HG02970 (cell line): Measurements from ENCODE around the gene DUSP7.
"Not testable (repeated sequence)": the region's sequence is repeated elsewhere in the genome, so short reads cannot be mapped to it uniquely, and the experiment has no call there.

Experiments
- ATAC-seq: cut with Tn5 transposase; IDR thresholded peaks from one replicate; pipeline ENCODE4 v1.9.1; 2021; ENCODE audit warnings: mild to moderate bottlenecking, moderate library complexity, moderate number of reproducible peaks; ENCODE audit not compliant: unreplicated experiment, low FRiP score

DUSP7 gene

DNA sequence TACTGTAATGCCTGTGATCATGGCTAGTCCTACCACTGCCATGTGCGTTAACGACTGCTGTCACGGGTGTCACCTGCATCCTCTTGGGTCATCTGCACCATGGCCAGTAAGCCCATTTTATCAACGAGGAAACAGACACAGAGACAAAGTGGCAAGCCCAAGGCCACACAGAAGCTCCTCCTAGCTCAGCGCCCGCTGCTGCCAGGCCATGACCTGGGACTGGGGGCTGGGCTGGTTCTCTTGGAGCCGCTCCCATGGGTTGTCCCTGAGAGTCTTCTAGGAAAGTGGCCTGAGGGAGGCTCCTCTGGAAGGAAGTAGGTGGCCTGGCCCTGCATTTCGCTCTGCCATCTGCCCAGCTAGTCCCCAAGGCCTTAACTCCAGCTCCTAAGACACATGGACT is 4.9 kb downstream of the DUSP7 start:
- ATAC-seq, result no peak

- no peak for ATAC-seq
These were observed 5.8 kb downstream of the DUSP7 start for GRCh38 chr3:52050571-52050970.

DNA sequence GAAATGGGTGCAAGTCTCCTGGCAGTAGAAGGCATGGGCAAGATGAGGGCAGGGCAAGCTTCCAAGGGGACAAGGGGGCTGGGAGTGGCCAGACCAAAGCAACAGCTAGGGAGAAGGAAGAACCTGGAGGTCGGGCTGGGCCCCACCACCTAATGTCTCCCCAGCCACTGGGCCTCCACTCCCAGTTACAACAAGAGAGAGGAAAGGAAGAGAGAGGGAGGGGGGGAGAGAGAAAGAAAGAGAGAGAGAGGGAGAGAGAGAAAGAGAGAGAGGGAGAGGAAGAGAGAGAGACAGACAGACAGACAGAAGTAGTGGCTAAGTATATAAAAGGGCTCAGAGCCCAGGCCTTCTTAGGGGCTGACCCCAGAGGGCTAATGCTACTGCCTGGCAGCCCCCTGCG is 6.9 kb downstream of the DUSP7 start:
- ATAC-seq, result no peak

GRCh38 chr3:52047295-52047960 is 8.9 kb downstream of the DUSP7 start:
- ATAC-seq, result no peak

DNA sequence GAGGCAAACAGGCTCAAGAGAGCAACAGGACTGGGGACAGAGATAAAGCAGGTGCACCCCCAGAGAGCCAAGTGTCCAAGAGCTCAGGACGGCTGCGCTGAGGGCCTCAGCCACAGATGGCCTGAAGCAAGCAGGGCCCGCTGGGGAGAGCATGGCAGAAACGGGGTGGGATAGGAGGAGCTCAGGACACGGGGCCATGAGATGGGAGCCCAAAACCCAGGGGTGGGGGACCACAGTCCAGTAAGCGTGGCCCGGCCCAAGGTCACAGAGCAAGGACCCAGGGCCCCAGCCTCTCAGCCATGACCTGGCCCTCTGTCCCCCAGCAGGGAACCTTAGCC is 9.5 kb downstream of the DUSP7 start:
- no peak for ATAC-seq

GRCh38 chr3:52046186-52046901 is 10.0 kb downstream of the DUSP7 start:
- no peak for ATAC-seq

GRCh38 chr3:52044869-52045619 is 11.3 kb downstream of the DUSP7 start:
- no peak for ATAC-seq

DNA sequence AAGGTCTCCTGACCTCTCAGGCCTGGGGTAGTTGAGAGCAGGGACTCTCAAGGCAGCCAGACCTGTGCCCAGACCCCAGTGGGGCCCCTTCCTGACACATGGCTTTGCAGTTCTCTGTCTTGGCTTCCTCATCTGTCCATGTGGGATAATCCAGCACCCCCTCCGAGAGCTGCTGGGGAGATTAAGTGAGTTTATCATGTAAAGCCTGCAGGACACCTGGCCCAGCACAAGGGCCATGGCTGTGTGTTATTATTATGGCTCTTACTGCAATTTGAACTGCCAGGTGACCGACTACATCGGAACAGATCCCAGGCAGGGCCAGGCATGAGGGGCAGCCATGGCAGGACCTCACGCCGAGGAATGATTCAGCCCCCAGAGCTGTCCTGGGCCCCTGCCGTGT is 12.6 kb downstream of the DUSP7 start:
- ATAC-seq, result no peak

GRCh38 chr3:52043039-52043438 is 13.3 kb downstream of the DUSP7 start:
- not testable (repeated sequence) for ATAC-seq

DNA sequence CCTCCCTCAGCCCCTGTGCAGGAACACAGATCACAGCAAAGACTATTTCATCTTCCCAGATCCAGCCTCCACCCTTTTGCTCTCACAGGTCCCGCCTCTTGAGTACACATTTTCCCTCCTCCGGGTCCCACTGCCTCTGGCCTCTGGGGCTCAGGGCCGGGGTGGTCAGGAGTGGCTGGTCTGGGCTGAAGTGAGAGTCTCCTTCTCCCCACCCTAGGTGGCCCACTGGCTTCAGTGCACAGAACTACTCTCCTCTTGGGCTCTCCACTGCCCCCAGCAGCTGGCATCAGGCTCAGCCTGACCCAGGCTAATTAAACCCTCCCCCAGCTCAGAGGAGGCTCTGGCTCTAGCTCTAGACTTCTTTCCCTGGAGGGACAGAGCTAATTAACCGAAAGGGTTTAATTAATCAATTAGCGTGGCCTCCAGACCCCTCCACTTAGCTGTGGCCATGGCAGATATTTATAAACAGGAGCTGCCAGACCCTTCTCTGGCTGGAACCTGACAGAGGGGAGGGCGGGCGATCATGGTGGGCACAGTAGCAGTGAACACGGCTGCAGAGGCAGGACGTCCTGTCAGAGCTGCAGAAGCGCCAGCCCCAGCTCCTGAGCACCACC is 15.1 kb downstream of the DUSP7 start:
- no peak for ATAC-seq

DNA sequence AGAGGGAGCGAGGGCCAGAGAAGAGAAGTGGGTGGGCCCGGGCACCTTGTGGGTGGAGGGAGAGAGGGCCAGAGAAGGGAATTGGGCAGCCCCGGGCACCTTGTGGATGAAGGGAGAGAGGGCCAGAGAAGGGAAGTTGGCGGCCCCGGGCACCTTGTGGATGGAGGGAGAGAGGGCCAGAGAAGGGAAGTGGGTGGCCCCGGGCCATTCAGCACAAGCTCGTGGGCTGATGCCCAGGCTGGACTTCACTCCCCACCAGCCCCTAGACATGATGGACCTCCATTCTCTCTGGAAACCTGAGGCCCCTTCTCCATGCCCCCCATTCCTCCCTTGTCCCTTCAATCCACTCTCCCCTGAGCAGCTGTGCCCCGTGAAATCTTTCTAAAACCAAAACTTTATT is 15.8 kb downstream of the DUSP7 start:
- no peak for ATAC-seq

- no peak for ATAC-seq
These were observed 16.5 kb downstream of the DUSP7 start for GRCh38 chr3:52039846-52040245.

DNA sequence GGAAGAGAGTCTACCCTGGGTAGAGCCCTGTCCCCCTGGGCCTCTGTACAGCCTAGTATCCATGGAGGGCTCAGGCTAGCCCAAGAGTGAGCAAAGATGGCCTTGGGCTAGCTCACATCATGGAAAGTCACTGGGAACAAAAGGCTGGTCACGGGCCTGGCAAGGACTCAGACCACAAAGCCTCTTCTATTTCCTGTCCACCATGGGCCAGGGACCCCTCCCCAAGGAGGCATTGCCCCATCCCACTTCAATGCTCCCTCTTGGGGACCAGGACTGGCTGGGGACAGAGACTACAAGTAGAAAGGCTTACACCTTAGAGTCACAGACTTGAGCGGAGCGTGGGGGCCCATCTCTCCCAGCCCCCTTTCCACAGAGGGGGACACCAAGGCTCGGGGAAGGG is 16.9 kb downstream of the DUSP7 start:
- ATAC-seq, result no peak

GRCh38 chr3:52038227-52038626 is 18.1 kb downstream of the DUSP7 start:
- ATAC-seq, result no peak

DNA sequence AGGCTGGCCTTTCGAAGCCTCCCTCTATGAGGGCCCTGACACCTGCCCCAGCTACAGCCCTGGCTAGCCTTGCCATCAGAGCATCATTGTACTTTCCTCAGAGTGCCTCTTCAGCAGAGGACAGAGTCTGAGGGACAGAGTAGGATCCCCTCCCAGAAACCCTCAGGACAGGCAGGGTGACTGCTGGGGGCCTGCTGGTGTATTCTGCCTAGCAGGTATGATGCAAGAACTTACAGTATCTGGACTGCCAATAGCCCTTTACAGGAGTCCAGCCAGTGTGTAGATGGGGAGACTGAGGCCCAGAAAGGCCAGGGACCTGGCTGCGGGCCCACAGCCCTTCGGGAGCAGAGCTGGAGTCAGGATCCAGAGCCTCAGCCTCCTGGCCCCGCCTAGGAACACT is 19.1 kb downstream of the DUSP7 start:
- ATAC-seq, result no peak

DNA sequence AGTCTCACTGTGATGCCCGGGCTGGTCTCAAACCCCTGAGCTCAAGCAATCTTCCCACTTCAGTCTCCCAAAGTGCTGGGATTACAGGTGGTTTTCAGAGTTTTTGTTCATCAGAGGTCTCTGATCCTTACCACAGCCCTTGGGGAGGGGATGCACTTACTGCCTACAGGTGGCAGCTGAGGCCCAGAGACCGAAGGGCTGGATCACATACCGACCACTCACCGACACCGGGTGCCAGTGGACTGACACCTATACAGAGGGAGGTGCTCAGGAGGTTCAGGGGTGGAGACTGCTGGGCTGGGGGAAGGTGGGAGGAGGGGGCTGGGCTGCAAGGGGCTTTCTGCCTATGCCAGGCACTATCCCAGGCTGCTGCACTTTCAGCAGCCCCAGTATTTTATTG is 19.5 kb downstream of the DUSP7 start:
- ATAC-seq, result no peak

GRCh38 chr3:52036222-52036694 is 20.1 kb downstream of the DUSP7 start:
- no peak for ATAC-seq

DNA sequence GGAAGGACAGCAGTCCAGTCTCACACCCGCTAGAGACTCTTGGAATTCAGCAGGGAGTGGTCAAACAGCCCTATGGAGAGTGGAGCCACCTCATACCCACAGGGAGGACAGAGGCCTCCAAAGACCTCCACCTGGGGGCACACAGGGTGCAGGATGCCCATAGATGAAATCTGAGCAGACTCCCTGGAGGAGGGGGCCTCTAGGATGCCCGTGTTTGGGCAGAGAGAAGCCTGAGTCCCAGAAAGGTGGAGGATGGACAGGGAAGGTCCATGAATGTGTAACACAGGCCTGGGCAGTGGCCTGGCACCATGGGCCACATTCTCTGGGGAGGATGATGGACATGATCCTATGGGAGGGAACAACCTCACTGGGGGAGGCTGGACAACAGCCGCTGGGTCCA is 21.7 kb downstream of the DUSP7 start:
- ATAC-seq, result no peak

DNA sequence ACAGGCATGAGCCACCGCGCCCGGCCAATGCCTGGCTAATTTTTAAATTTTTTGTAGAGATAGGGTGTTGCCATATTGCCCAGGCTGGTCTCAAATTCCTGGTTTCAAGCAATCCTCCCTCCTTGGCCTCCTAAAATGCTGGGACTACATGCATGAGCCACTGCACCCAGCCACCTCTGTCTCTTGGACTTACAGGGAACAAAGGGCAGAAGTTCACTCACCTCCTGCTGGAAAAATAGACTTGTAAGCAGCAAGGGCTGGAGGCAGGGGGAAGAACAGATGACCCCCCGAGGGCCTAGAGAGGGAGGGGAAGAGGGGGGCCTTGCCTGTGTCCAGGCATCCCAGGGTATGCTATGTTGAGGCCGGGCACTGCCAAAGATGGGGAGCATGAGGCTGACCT is 22.2 kb downstream of the DUSP7 start:
- ATAC-seq, result no peak

GRCh38 chr3:52033748-52034147 is 22.6 kb downstream of the DUSP7 start:
- ATAC-seq, result not testable (repeated sequence)

GRCh38 chr3:52032702-52033408 is 23.5 kb downstream of the DUSP7 start:
- no peak for ATAC-seq
